Medulla oblongata (tissue), 1 donor: ENCODE data around the gene TTBK2.

ENCODE experiments used
- DNase-seq: peaks from one replicate; pipeline ENCODE4 v3.0.0-alpha.2; 2015; ENCODE audit errors: extremely low spot score

TTBK2 gene

GRCh38 chr15:42728972-42729371 lies 191.6 kb downstream of the TTBK2 start:
- no peak for DNase-seq

- DNase-seq: peak; percentile 8
These were observed 192.0 kb downstream of the TTBK2 start for GRCh38 chr15:42728560-42728959.

GRCh38 chr15:42727750-42728381 lies 192.7 kb downstream of the TTBK2 start:
- no peak for DNase-seq

- no peak for DNase-seq
These were observed 194.5 kb downstream of the TTBK2 start for GRCh38 chr15:42726114-42726513.

GRCh38 chr15:42725331-42725903 lies 195.2 kb downstream of the TTBK2 start:
- DNase-seq: no peak

- DNase-seq: no peak
These were observed 196.3 kb downstream of the TTBK2 start for GRCh38 chr15:42724276-42724675.

- no peak for DNase-seq
These were observed 197.5 kb downstream of the TTBK2 start for GRCh38 chr15:42723068-42723467.

- DNase-seq: no peak
These were observed 198.7 kb downstream of the TTBK2 start for GRCh38 chr15:42721916-42722315.

- DNase-seq: no peak
These were observed 199.6 kb downstream of the TTBK2 start for GRCh38 chr15:42721016-42721415.

- no peak for DNase-seq
These were observed 200.5 kb downstream of the TTBK2 start for GRCh38 chr15:42720071-42720470.

GRCh38 chr15:42719043-42719442 lies 201.5 kb downstream of the TTBK2 start:
- DNase-seq: no peak

GRCh38 chr15:42716626-42717025 lies 204.0 kb downstream of the TTBK2 start:
- no peak for DNase-seq

- no peak for DNase-seq
These were observed 204.5 kb downstream of the TTBK2 start for GRCh38 chr15:42716125-42716524.

- no peak for DNase-seq
These were observed 208.0 kb downstream of the TTBK2 start for GRCh38 chr15:42712584-42712983.

GRCh38 chr15:42711746-42712145 lies 208.8 kb downstream of the TTBK2 start:
- DNase-seq: no peak

- no peak for DNase-seq
These were observed 209.9 kb downstream of the TTBK2 start for GRCh38 chr15:42710662-42711061.

GRCh38 chr15:42707873-42708544 lies 212.6 kb downstream of the TTBK2 start:
- no peak for DNase-seq

- DNase-seq: no peak
These were observed 213.5 kb downstream of the TTBK2 start for GRCh38 chr15:42707068-42707467.

GRCh38 chr15:42705336-42705735 lies 215.2 kb downstream of the TTBK2 start:
- no peak for DNase-seq

- DNase-seq: peak; percentile 80
These were observed 216.1 kb downstream of the TTBK2 start for GRCh38 chr15:42704492-42704926.

GRCh38 chr15:42696626-42697025 lies 224.0 kb downstream of the TTBK2 start:
- no peak for DNase-seq

GRCh38 chr15:42695527-42696071 lies 225.0 kb downstream of the TTBK2 start:
- peak; percentile 43 for DNase-seq

- DNase-seq: no peak
These were observed 226.2 kb downstream of the TTBK2 start for GRCh38 chr15:42694398-42694797.
